ENCODE results near the gene LIN28A.

GRCh38 chr1:26418865-26419349 is 8.3 kb downstream of the LIN28A start:
- no peak for TF ChIP-seq POLR2A (IDR thresholded peaks at IDR 0.05)
- TF ChIP-seq CTCF (IDR thresholded peaks at IDR 0.05) = no peak
- no peak for TF ChIP-seq EP300 (IDR thresholded peaks at IDR 0.05)
- no peak for TF ChIP-seq POLR2AphosphoS5 (IDR thresholded peaks at IDR 0.05)

Data from sigmoid colon (tissue), 4 donors.